ENCODE data around the gene PPP1R3E.

Gene PPP1R3E

GRCh38 chr14:23346693-23347405 is 44.2 kb upstream of the PPP1R3E start:
- H3K4me3 ChIP-seq (ENCODE audit: low read depth, low read length): no peak overlapping the region
- TF ChIP-seq, protein P1, sequence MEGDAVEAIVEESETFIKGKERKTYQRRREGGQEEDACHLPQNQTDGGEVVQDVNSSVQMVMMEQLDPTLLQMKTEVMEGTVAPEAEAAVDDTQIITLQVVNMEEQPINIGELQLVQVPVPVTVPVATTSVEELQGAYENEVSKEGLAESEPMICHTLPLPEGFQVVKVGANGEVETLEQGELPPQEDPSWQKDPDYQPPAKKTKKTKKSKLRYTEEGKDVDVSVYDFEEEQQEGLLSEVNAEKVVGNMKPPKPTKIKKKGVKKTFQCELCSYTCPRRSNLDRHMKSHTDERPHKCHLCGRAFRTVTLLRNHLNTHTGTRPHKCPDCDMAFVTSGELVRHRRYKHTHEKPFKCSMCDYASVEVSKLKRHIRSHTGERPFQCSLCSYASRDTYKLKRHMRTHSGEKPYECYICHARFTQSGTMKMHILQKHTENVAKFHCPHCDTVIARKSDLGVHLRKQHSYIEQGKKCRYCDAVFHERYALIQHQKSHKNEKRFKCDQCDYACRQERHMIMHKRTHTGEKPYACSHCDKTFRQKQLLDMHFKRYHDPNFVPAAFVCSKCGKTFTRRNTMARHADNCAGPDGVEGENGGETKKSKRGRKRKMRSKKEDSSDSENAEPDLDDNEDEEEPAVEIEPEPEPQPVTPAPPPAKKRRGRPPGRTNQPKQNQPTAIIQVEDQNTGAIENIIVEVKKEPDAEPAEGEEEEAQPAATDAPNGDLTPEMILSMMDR (IDR thresholded peaks at IDR 0.05; ENCODE audit: low read depth, low read length): no peak

- TF ChIP-seq, protein P1 (IDR thresholded peaks at IDR 0.05; ENCODE audit: low read depth, low read length): no peak
- no peak overlapping the region for H3K4me3 ChIP-seq (ENCODE audit: low read depth, low read length)
Observed at GRCh38 chr14:23345987-23346692, 43.5 kb upstream of the PPP1R3E start.

- TF ChIP-seq, protein P1 (IDR thresholded peaks at IDR 0.05; ENCODE audit: low read depth, low read length): no peak
- no peak overlapping the region for H3K4me3 ChIP-seq (ENCODE audit: low read depth, low read length)
Observed at GRCh38 chr14:23344481-23344880, 41.8 kb upstream of the PPP1R3E start.

GRCh38 chr14:23339506-23340268 is 37.0 kb upstream of the PPP1R3E start:
- TF ChIP-seq, protein P1 (IDR thresholded peaks at IDR 0.05; ENCODE audit: low read depth, low read length): no peak
- no peak overlapping the region for H3K4me3 ChIP-seq (ENCODE audit: low read depth, low read length)

GRCh38 chr14:23335623-23336022 is 33.0 kb upstream of the PPP1R3E start:
- TF ChIP-seq, protein P1 (IDR thresholded peaks at IDR 0.05; ENCODE audit: low read depth, low read length): no peak
- H3K4me3 ChIP-seq (ENCODE audit: low read depth, low read length): no peak overlapping the region

DNA sequence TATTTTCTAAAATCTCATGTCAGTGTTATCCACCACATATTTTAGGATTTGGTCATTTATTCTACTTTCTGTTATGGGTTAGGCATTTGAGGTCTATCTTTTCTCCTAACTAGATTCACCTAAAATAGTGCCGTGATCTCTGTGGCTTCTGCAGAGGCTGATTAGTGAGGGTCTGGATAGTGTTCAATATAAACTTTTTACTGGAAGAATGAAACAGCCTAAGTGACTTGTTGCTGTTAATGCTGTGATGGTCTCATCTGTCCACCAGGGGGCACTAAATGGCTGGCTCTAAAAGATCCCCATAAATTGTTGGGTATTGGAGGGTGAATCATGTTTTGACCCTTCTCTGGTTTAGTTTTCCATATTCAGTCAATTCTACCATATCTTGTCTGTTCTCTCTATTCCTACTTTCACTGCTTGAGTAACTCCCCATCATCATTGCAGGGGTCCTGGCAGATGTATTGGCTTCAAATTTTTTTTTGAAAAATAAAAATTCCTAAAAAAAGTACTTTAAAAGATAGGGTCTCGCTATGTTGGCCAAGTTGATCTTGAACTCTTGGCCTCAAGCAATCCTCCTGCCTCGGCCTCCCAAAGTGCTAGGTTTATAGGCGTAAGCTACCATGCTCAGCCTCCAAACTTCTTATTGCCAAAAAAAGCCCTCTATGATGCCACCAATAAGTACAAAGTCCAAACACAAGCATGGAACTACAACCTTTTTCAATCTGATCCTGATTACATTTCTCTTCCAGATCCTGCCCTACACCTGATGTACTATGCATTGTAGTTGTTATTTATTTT is 25.5 kb upstream of the PPP1R3E start:
- H3K4me3 ChIP-seq (ENCODE audit: low read depth, low read length): no peak overlapping the region
- TF ChIP-seq, protein P1 (IDR thresholded peaks at IDR 0.05; ENCODE audit: low read depth, low read length): peak; percentile 64

Data from WI38 (cell line).